ENCODE data around the gene HPS3. TPM values are rescaled to one million over a fixed set of nuclear protein-coding genes. Genes with fewer than 3 reads are reported as not detected.

The HPS3 gene
- total RNA-seq, 1 donor from 2014 or later: 17.4 TPM

- no peaks in the 10 kb centered on the region for H3K36me3 Mint-ChIP-seq (ENCODE audit: low read depth)
- H3K27me3 Mint-ChIP-seq (ENCODE audit: low read depth): no peaks in the 10 kb centered on the region
- TF ChIP-seq CTCF (conservative IDR thresholded peaks at IDR 0.05): no peak
- no peak overlapping the region for H3K27ac Mint-ChIP-seq (ENCODE audit: unreplicated experiment)
- H3K4me3 Mint-ChIP-seq: no peak overlapping the region
- DNase-seq (ENCODE audit: low read depth, low spot score): no peak
- H3K4me1 Mint-ChIP-seq: no peaks in the 10 kb centered on the region
- H3K9me3 Mint-ChIP-seq: no peaks in the 10 kb centered on the region
Measured at GRCh38 chr3:149207475-149207874, 78.0 kb downstream of the HPS3 start.

DNA sequence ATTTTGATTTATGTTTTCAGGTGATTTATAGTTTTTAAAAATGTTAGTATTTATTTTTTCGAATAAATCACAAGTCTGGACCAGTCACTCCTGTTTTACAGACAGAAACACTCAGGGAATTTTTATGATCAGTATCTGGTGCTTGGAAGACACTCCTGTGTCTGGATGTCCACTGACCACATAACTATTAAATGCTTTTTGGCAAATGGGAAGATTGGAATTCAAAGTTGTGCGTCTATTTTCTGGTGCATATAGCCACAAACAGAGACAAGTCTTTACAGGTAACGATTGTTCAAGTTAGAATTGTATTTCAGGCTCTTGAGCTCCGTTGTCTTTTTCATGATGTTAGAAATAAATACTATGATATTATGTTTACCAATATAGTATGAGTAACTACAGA is 80.0 kb downstream of the HPS3 start:
- Mint-ChIP-seq H3K36me3 (ENCODE audit: low read depth) (no peaks in the 10 kb centered on the region), H3K9me3 (no peaks in the 10 kb centered on the region), H3K4me1 (no peaks in the 10 kb centered on the region), H3K27me3 (ENCODE audit: low read depth) (no peaks in the 10 kb centered on the region), H3K27ac (ENCODE audit: unreplicated experiment) (no peak overlapping the region), H3K4me3 (no peak overlapping the region)
- DNase-seq (ENCODE audit: low read depth, low spot score): no peak
- TF ChIP-seq CTCF (conservative IDR thresholded peaks at IDR 0.05): no peak

DNA sequence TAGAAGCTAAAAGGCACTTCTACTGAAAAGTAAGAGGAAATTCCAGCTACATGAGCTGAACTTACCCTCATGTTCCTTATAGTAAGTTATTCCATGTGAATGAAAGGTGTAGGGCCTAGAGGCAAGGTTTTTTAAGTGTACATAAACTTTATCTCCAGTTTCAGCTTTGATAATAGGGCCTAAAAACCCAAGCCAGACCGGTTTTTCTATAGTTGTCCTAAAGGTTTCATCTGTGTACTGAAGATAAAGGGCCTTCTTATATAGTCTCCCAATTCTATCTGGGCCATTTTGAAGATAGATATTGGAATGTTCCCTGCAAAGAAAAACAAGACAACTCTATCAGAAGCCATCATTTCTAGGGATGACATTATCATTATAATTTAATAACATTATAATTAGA is 82.9 kb downstream of the HPS3 start:
- Mint-ChIP-seq H3K27me3 (ENCODE audit: low read depth) (no peaks in the 10 kb centered on the region), H3K4me3 (no peak overlapping the region), H3K27ac (ENCODE audit: unreplicated experiment) (no peak overlapping the region), H3K4me1 (peaks cover 13% of the 10 kb centered on the region), H3K9me3 (no peaks in the 10 kb centered on the region), H3K36me3 (ENCODE audit: low read depth) (no peaks in the 10 kb centered on the region)
- TF ChIP-seq CTCF (conservative IDR thresholded peaks at IDR 0.05): no peak
- DNase-seq (ENCODE audit: low read depth, low spot score): no peak

DNA sequence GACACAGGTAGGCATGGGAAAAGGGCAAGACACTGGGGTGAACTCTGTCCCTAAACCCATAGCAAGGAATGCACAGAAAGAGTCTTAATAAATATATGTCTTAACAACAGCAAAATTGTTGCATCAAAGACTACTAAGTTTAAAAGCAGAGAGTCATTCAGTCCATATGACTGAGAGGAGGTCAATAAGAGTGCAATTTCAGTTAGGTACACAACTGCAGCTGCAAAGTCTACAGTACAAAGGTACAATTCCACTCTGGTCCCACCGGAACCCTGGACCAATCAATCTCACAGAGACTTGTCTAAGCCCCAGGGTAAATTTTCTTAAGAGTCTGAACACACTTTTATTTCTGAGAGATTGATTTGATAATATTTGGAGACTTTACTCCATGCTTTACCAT is 85.3 kb downstream of the HPS3 start:
- no peak overlapping the region for H3K27ac Mint-ChIP-seq (ENCODE audit: unreplicated experiment)
- H3K27me3 Mint-ChIP-seq (ENCODE audit: low read depth): no peaks in the 10 kb centered on the region
- no peaks in the 10 kb centered on the region for H3K9me3 Mint-ChIP-seq
- H3K4me1 Mint-ChIP-seq: peaks cover 13% of the 10 kb centered on the region
- H3K4me3 Mint-ChIP-seq: no peak overlapping the region
- TF ChIP-seq CTCF (conservative IDR thresholded peaks at IDR 0.05): no peak
- no peaks in the 10 kb centered on the region for H3K36me3 Mint-ChIP-seq (ENCODE audit: low read depth)
- no peak for DNase-seq (ENCODE audit: low read depth, low spot score)

- no peaks in the 10 kb centered on the region for H3K36me3 Mint-ChIP-seq (ENCODE audit: low read depth)
- no peak for DNase-seq (ENCODE audit: low read depth, low spot score)
- no peaks in the 10 kb centered on the region for H3K9me3 Mint-ChIP-seq
- H3K4me1 Mint-ChIP-seq: peaks cover 13% of the 10 kb centered on the region
- no peak overlapping the region for H3K27ac Mint-ChIP-seq (ENCODE audit: unreplicated experiment)
- H3K4me3 Mint-ChIP-seq: no peak overlapping the region
- H3K27me3 Mint-ChIP-seq (ENCODE audit: low read depth): no peaks in the 10 kb centered on the region
- no peak for TF ChIP-seq CTCF (conservative IDR thresholded peaks at IDR 0.05)
Measured at GRCh38 chr3:149215515-149215914, 86.1 kb downstream of the HPS3 start.

Measured in neural crest cell (in vitro differentiated cells).